Keratinocyte (primary cell): ENCODE data around the gene PABPN1L. TPM values are rescaled to one million over a fixed set of nuclear protein-coding genes. Genes with fewer than 3 reads are reported as not detected.

Source experiments
- DNase-seq: peaks from one replicate; pipeline ENCODE4 v3.0.0-alpha.2; 2011; ENCODE audit warnings: low read depth, missing footprints, low spot score
- FAIRE-seq: peaks from 2 replicates; lab custom pipeline; 2011; peaks lifted over from hg19 to GRCh38; lab: Jason Lieb, UNC
- H2AFZ ChIP-seq: 2 replicates; pipeline ENCODE4 v1.6.0; 2012; ENCODE audit warnings: low read length, control low read depth, inconsistent platforms; ENCODE audit not compliant: control insufficient read depth
- H3K27ac ChIP-seq: 2 replicates; pipeline ENCODE4 v1.5.1; 2011; ENCODE audit warnings: low read length; ENCODE audit not compliant: control insufficient read depth, insufficient read depth
- H3K27me3 ChIP-seq: 3 replicates; pipeline ENCODE4 v1.6.0; 2011; ENCODE audit warnings: low read length; ENCODE audit not compliant: control insufficient read depth, insufficient read depth; ENCODE audit errors: extremely low read depth
- H3K36me3 ChIP-seq, 2 experiments: 2 replicates in 1 of 2; 3 replicates in 1 of 2; pipeline ENCODE4 v1.5.1; 2011; ENCODE audit warnings: low read length in 2 of 2, mild to moderate bottlenecking in 1 of 2; ENCODE audit not compliant: control insufficient read depth in 2 of 2, insufficient read depth in 2 of 2; ENCODE audit errors: extremely low read depth in 1 of 2
- H3K4me1 ChIP-seq: 3 replicates; pipeline ENCODE4 v1.5.1; 2011; ENCODE audit warnings: low read length; ENCODE audit not compliant: control insufficient read depth, insufficient read depth; ENCODE audit errors: extremely low read depth
- H3K4me2 ChIP-seq: 3 replicates; pipeline ENCODE4 v1.6.0; 2011; ENCODE audit warnings: low read depth, low read length; ENCODE audit not compliant: control insufficient read depth, insufficient read depth; ENCODE audit errors: extremely low read depth
- H3K4me3 ChIP-seq, 3 experiments: fragments of 200-600 bp in 1 of 3; sonication (generic) in 1 of 3; 2 replicates in 2 of 3; 3 replicates in 1 of 3; pipeline ENCODE4 v1.5.1; 2011 to 2016; ENCODE audit warnings: low read length in 3 of 3, mild to moderate bottlenecking in 3 of 3, control low read depth in 2 of 3, inconsistent platforms in 1 of 3, low read depth in 1 of 3, mixed read lengths in 1 of 3, mixed run types in 1 of 3, moderate library complexity in 1 of 3; ENCODE audit not compliant: control insufficient read depth in 2 of 3, insufficient read depth in 2 of 3; ENCODE audit errors: extremely low read depth in 1 of 3
- H3K79me2 ChIP-seq: 2 replicates; pipeline ENCODE4 v1.6.0; 2012; ENCODE audit warnings: low read length; ENCODE audit not compliant: control insufficient read depth, insufficient read depth
- H3K9ac ChIP-seq: 3 replicates; pipeline ENCODE4 v1.6.0; 2011; ENCODE audit warnings: low read length; ENCODE audit not compliant: control insufficient read depth, insufficient read depth; ENCODE audit errors: extremely low read depth
- H3K9me1 ChIP-seq: 3 replicates; pipeline ENCODE4 v1.6.0; 2011; ENCODE audit warnings: low read length; ENCODE audit not compliant: control insufficient read depth, insufficient read depth; ENCODE audit errors: extremely low read depth
- H3K9me3 ChIP-seq: 2 replicates; pipeline ENCODE4 v1.5.1; 2012; ENCODE audit warnings: low read depth, low read length; ENCODE audit not compliant: control insufficient read depth
- H4K20me1 ChIP-seq: 3 replicates; pipeline ENCODE4 v1.6.0; 2011; ENCODE audit warnings: low read length; ENCODE audit not compliant: control insufficient read depth, insufficient read depth; ENCODE audit errors: extremely low read depth
- EZH2 ChIP-seq: IDR thresholded peaks from one replicate; pipeline ENCODE4 v1.6.1; 2012; ENCODE audit warnings: inconsistent platforms, mild to moderate bottlenecking, low read length, moderate library complexity
- dilution Hi-C: fragments of 300-500 bp; cut with MboI; formaldehyde crosslinking; loops from one replicate; pipeline ENCODE4 v1.7.0; 2020; ENCODE audit warnings: low sequenced_read_pairs; ENCODE audit not compliant: extremely low pct_ligation_motif_present
- polyA plus RNA-seq, 5 experiments: library from polyadenylated mRNA; depleted of rRNA in 3 of 5; stranded (reverse) in 3 of 5; stranded (forward) in 1 of 5; unstranded in 1 of 5; fragments of >200 nt; gene quantifications; 1 replicate in 1 of 5; 2 replicates in 3 of 5; 3 replicates in 1 of 5; pipeline versions ENCODE4 v1.2.1 to v1.2.3, GENCODE V29; 2011 to 2012; ENCODE audit warnings: missing spikeins in 2 of 5, low read depth in 1 of 5, low replicate concordance in 1 of 5
- TF ChIP-seq, protein P1 (sequence below), 3 experiments: IDR thresholded peaks in 1 of 3; conservative IDR thresholded peaks in 1 of 3; optimal IDR thresholded peaks in 1 of 3; 2 replicates in 2 of 3; 3 replicates in 1 of 3; pipeline versions ENCODE3 to v1.5.1; 2011; ENCODE audit warnings: low read length in 3 of 3, mild to moderate bottlenecking in 3 of 3, moderate library complexity in 2 of 3, control low read depth in 1 of 3, inconsistent platforms in 1 of 3; ENCODE audit not compliant: insufficient read depth in 2 of 3; ENCODE audit errors: extremely low read depth in 1 of 3

PABPN1L gene
- polyA plus RNA-seq, 1 donor (not counting 4 experiments of a cell fraction or from before 2014, with no cell fraction given), result not detected

DNA sequence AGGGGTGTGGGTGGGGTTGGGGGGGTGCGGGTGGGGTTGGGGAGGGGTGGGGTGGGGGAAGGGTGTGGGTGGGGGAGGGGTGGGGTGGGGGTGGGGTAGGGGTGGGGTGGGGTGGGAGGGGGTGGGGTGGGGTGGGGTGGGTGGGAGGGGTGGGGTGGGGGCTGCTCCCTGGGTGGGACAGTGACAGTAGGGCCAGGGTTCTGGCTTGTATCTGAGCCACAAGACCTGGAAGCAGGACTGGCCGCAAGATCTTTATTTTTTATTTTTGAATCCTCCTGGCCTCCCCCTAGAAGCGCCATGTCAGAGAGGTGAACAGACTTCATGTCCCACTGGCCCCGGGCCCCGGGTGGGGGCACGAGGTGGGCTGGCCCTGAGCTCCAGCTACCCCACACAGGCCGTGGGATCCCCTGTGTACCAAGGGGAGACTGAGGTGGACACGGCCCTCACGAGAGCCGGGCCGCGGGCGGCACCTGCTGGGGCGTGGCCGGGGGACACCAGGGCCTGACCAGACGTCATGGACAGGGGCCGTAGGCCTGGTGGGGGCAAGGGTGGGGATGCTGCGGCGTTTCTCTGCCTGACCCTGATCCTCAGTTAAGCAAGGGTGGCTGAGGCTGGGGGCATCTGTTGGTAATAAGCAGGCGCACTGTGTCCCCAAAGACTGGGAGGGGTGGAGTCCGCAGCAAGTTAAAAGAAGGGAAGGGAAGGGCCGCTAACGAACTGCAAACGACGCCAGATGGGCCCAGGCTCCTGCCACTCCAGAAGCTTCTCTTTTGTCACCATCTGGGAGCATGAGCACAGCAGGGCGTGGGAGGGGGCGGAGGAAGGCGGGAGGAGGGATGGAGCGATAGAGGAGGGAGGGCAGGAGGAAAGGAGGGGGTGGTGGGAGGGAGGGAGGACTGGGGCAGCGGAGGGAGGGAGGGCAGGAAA is 22.3 kb upstream of the PABPN1L start:
- H3K4me1 ChIP-seq, result no peaks in the 10 kb centered on the region

DNA sequence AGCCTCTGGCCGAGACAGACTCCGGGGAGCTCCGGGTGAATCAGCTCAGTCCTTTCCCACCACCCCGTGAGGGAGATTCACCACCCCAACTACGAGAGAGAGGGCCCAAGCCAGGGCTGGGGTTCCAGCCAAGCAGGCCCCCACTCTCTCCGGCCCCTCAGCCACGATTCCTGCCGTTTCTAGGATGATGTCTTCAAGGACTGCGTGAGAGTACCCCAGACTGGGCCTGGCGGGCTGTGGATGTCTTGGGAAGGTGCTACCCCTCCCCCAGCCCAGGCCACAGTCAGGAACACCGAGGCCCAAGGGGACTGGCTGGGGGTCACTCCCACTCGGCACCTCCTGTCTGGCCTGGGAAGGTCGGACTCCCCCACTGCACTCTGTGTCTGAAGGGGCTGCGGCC is 21.6 kb upstream of the PABPN1L start:
- no peak overlapping the region for H3K9ac ChIP-seq
- H3K79me2 ChIP-seq, result no peaks in the 10 kb centered on the region
- H3K36me3 ChIP-seq, result no peaks in the 10 kb centered on the region
- no peak for DNase-seq
- no peaks in the 10 kb centered on the region for H3K9me3 ChIP-seq
- no peak overlapping the region for H3K27ac ChIP-seq
- H4K20me1 ChIP-seq, result no peaks in the 10 kb centered on the region
- H3K9me1 ChIP-seq, result no peaks in the 10 kb centered on the region
- H3K27me3 ChIP-seq, result peaks cover 24% of the 10 kb centered on the region
- no peak for TF ChIP-seq EZH2
- TF ChIP-seq, protein P1, sequence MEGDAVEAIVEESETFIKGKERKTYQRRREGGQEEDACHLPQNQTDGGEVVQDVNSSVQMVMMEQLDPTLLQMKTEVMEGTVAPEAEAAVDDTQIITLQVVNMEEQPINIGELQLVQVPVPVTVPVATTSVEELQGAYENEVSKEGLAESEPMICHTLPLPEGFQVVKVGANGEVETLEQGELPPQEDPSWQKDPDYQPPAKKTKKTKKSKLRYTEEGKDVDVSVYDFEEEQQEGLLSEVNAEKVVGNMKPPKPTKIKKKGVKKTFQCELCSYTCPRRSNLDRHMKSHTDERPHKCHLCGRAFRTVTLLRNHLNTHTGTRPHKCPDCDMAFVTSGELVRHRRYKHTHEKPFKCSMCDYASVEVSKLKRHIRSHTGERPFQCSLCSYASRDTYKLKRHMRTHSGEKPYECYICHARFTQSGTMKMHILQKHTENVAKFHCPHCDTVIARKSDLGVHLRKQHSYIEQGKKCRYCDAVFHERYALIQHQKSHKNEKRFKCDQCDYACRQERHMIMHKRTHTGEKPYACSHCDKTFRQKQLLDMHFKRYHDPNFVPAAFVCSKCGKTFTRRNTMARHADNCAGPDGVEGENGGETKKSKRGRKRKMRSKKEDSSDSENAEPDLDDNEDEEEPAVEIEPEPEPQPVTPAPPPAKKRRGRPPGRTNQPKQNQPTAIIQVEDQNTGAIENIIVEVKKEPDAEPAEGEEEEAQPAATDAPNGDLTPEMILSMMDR (optimal IDR thresholded peaks at IDR 0.05 in 1 of 3, IDR thresholded peaks at IDR 0.05 in 1 of 3, conservative IDR thresholded peaks at IDR 0.05 in 1 of 3; ENCODE audit: extremely low read depth in 1 of 3, insufficient read depth in 2 of 3, low read length in 3 of 3), result no peak
- H3K4me3 ChIP-seq, result no peak overlapping the region
- FAIRE-seq, result no peak
- H2AFZ ChIP-seq, result no peak overlapping the region
- H3K4me1 ChIP-seq, result no peaks in the 10 kb centered on the region
- no peak overlapping the region for H3K4me2 ChIP-seq
- dilution Hi-C loops, result no loop called here

More for the DNA sequence above, 22.3 kb upstream of the PABPN1L start:
- DNase-seq, result no peak
- no peak overlapping the region for H3K27ac ChIP-seq
- H3K9ac ChIP-seq, result no peak overlapping the region
- H3K79me2 ChIP-seq, result no peaks in the 10 kb centered on the region
- no peaks in the 10 kb centered on the region for H3K36me3 ChIP-seq
- no peak overlapping the region for H3K4me2 ChIP-seq
- FAIRE-seq, result no peak
- no peak overlapping the region for H2AFZ ChIP-seq
- peaks cover 19% of the 10 kb centered on the region for H3K27me3 ChIP-seq
- no peak for TF ChIP-seq EZH2
- TF ChIP-seq, protein P1 (optimal IDR thresholded peaks at IDR 0.05 in 1 of 3, IDR thresholded peaks at IDR 0.05 in 1 of 3, conservative IDR thresholded peaks at IDR 0.05 in 1 of 3; ENCODE audit: extremely low read depth in 1 of 3, insufficient read depth in 2 of 3, low read length in 3 of 3), result no peak
- H3K4me3 ChIP-seq, result no peak overlapping the region
- dilution Hi-C loops, result no loop called here
- H3K9me1 ChIP-seq, result no peaks in the 10 kb centered on the region
- H4K20me1 ChIP-seq, result no peaks in the 10 kb centered on the region
- H3K9me3 ChIP-seq, result no peaks in the 10 kb centered on the region
